ACC112 (cell line): Measurements from ENCODE around the gene RPP25.

Experiments used
- H2AFZ ChIP-seq: fragments of 200-600 bp; sonication (generic); one replicate; pipeline ENCODE4 v1.6.0; 2017; ENCODE audit warnings: antibody characterized with exemption, low read length; ENCODE audit not compliant: unreplicated experiment
- H3K27ac ChIP-seq: fragments of 200-600 bp; sonication (generic); 2 replicates; pipeline ENCODE4 v1.5.1; 2014; ENCODE audit warnings: low read depth, mild to moderate bottlenecking, antibody characterized with exemption, low read length, moderate library complexity
- H3K27me3 ChIP-seq: fragments of 200-600 bp; sonication (generic); 2 replicates; pipeline ENCODE4 v1.6.1; 2014; ENCODE audit warnings: mild to moderate bottlenecking, antibody characterized with exemption, low read length, moderate library complexity, mixed read lengths; ENCODE audit not compliant: insufficient read depth
- H3K36me3 ChIP-seq: fragments of 200-600 bp; sonication (generic); 2 replicates; pipeline ENCODE4 v1.6.1; 2016; ENCODE audit warnings: mild to moderate bottlenecking, antibody characterized with exemption, low read length, moderate library complexity, mixed read lengths; ENCODE audit not compliant: insufficient read depth
- H3K4me1 ChIP-seq: fragments of 200-600 bp; sonication (generic); one replicate; pipeline ENCODE4 v1.6.1; 2016; ENCODE audit warnings: low read length, mixed read lengths; ENCODE audit not compliant: insufficient read depth, unreplicated experiment, control insufficient read depth
- H3K4me3 ChIP-seq: fragments of 200-600 bp; sonication (generic); 2 replicates; pipeline ENCODE4 v1.5.1; 2014; ENCODE audit warnings: mild to moderate bottlenecking, low read depth, low read length
- H3K79me2 ChIP-seq: fragments of 200-600 bp; sonication (generic); one replicate; pipeline ENCODE4 v1.6.0; 2016; ENCODE audit warnings: low read length; ENCODE audit not compliant: control insufficient read depth, unreplicated experiment, insufficient read depth

The RPP25 gene

GRCh38 chr15:74962671-74963070 is 6.1 kb upstream of the RPP25 start:
- no peaks in the 10 kb centered on the region for H3K27me3 ChIP-seq
- H3K36me3 ChIP-seq, result no peaks in the 10 kb centered on the region
- no peak overlapping the region for H3K4me3 ChIP-seq
- H3K27ac ChIP-seq, result no peak overlapping the region
- H2AFZ ChIP-seq, result no peak overlapping the region
- peaks cover 30% of the 10 kb centered on the region for H3K4me1 ChIP-seq
- H3K79me2 ChIP-seq, result peaks cover 19% of the 10 kb centered on the region

- no peaks in the 10 kb centered on the region for H3K27me3 ChIP-seq
- H3K79me2 ChIP-seq, result peaks cover 19% of the 10 kb centered on the region
- no peak overlapping the region for H3K27ac ChIP-seq
- H2AFZ ChIP-seq, result no peak overlapping the region
- no peak overlapping the region for H3K4me3 ChIP-seq
- no peaks in the 10 kb centered on the region for H3K36me3 ChIP-seq
- peaks cover 30% of the 10 kb centered on the region for H3K4me1 ChIP-seq
Observed at GRCh38 chr15:74962219-74962618, 5.6 kb upstream of the RPP25 start.

GRCh38 chr15:74961616-74962015 is 5.0 kb upstream of the RPP25 start:
- Histone ChIP-seq H3K4me3 (no peak overlapping the region), H3K79me2 (peaks cover 19% of the 10 kb centered on the region), H3K27ac (no peak overlapping the region), H3K36me3 (no peaks in the 10 kb centered on the region), H3K27me3 (no peaks in the 10 kb centered on the region), H3K4me1 (peaks cover 30% of the 10 kb centered on the region), H2AFZ (no peak overlapping the region)

GRCh38 chr15:74960995-74961588 is 4.5 kb upstream of the RPP25 start:
- Histone ChIP-seq H3K79me2 (peaks cover 23% of the 10 kb centered on the region), H2AFZ (no peak overlapping the region), H3K4me1 (peaks cover 30% of the 10 kb centered on the region), H3K4me3 (no peak overlapping the region), H3K27ac (no peak overlapping the region), H3K27me3 (no peaks in the 10 kb centered on the region), H3K36me3 (no peaks in the 10 kb centered on the region)

GRCh38 chr15:74960286-74960685 is 3.7 kb upstream of the RPP25 start:
- Histone ChIP-seq H3K79me2 (peaks cover 31% of the 10 kb centered on the region), H3K36me3 (no peaks in the 10 kb centered on the region), H3K27ac (no peak overlapping the region), H2AFZ (no peak overlapping the region), H3K27me3 (no peaks in the 10 kb centered on the region), H3K4me1 (peaks cover 29% of the 10 kb centered on the region), H3K4me3 (peak overlapping the region; percentile 99; the same call in 1 of the 2 replicates)

GRCh38 chr15:74959586-74959939 is 3.0 kb upstream of the RPP25 start:
- peak overlapping the region; percentile 99 for H3K4me3 ChIP-seq
- H3K4me1 ChIP-seq, result peaks cover 24% of the 10 kb centered on the region
- peaks cover 38% of the 10 kb centered on the region for H3K79me2 ChIP-seq
- H3K36me3 ChIP-seq, result no peaks in the 10 kb centered on the region
- H3K27ac ChIP-seq, result no peak overlapping the region
- no peaks in the 10 kb centered on the region for H3K27me3 ChIP-seq
- peak overlapping the region; percentile 98 for H2AFZ ChIP-seq

- H3K27ac ChIP-seq, result no peak overlapping the region
- H3K27me3 ChIP-seq, result no peaks in the 10 kb centered on the region
- H2AFZ ChIP-seq, result peak overlapping the region; percentile 98
- peaks cover 24% of the 10 kb centered on the region for H3K4me1 ChIP-seq
- H3K36me3 ChIP-seq, result no peaks in the 10 kb centered on the region
- H3K4me3 ChIP-seq, result peak overlapping the region; percentile 99
- peaks cover 44% of the 10 kb centered on the region for H3K79me2 ChIP-seq
Observed at GRCh38 chr15:74958908-74959585, 2.5 kb upstream of the RPP25 start.

- H3K4me1 ChIP-seq, result peaks cover 26% of the 10 kb centered on the region
- H3K4me3 ChIP-seq, result peak overlapping the region; percentile 99
- peak overlapping the region; percentile 98 for H2AFZ ChIP-seq
- H3K27me3 ChIP-seq, result no peaks in the 10 kb centered on the region
- no peaks in the 10 kb centered on the region for H3K36me3 ChIP-seq
- H3K27ac ChIP-seq, result peak overlapping the region; percentile 87
- H3K79me2 ChIP-seq, result peaks cover 50% of the 10 kb centered on the region
Observed at GRCh38 chr15:74958320-74958907, 1.8 kb upstream of the RPP25 start.

- Histone ChIP-seq H2AFZ (peak overlapping the region; percentile 98), H3K4me1 (peaks cover 26% of the 10 kb centered on the region), H3K36me3 (no peaks in the 10 kb centered on the region), H3K79me2 (peaks cover 50% of the 10 kb centered on the region), H3K27ac (peak overlapping the region; percentile 87), H3K4me3 (peak overlapping the region; percentile 99), H3K27me3 (no peaks in the 10 kb centered on the region)
Observed at GRCh38 chr15:74957476-74958035, 984 bp upstream of the RPP25 start.

GRCh38 chr15:74955796-74956647 is 550 bp downstream of the RPP25 start:
- Histone ChIP-seq H3K79me2 (peaks cover 53% of the 10 kb centered on the region), H3K27ac (peak overlapping the region; percentile 87), H2AFZ (peak overlapping the region; percentile 98), H3K27me3 (no peaks in the 10 kb centered on the region), H3K4me1 (peaks cover 29% of the 10 kb centered on the region), H3K4me3 (peak overlapping the region; percentile 99), H3K36me3 (no peaks in the 10 kb centered on the region)
